ENCODE data around the gene CD27.

GRCh38 chr12:6500466-6500865 is 55.7 kb downstream of the CD27 start:
- TF ChIP-seq CTCF (IDR thresholded peaks at IDR 0.05; ENCODE audit: low read length), result no peak
- TF ChIP-seq EZH2 (optimal IDR thresholded peaks at IDR 0.05; ENCODE audit: low read depth, low read length), result no peak
- TF ChIP-seq EZH2phosphoT487 (IDR thresholded peaks at IDR 0.05; ENCODE audit: low read length), result no peak
